ENCODE data around the gene SELENOH.

Gene SELENOH

GRCh38 chr11:57781529-57781943, 40.2 kb downstream of the SELENOH start:
- no peak for DNase-seq (ENCODE audit: low read depth in 2 of 2)

DNA sequence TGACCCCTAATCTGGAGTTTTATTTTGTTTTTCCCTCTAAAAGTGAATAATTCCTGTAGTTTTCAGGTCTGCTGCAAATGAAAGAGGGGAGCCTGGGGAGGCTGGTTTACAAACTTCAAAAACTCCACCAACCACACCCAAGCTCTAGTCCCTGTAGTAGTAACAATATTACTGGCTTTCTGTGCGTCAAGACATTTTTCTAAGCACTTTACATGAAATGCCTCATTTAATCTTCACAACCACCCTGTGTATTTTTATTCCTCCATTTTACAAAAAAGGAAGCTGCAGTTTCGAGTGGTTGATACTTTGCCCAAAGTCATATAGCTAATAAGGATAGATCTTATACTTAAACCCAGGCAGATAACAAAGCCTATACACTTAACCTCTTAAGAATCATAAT, 43.8 kb downstream of the SELENOH start:
- no peak for DNase-seq (ENCODE audit: low read depth in 2 of 2)

DNA sequence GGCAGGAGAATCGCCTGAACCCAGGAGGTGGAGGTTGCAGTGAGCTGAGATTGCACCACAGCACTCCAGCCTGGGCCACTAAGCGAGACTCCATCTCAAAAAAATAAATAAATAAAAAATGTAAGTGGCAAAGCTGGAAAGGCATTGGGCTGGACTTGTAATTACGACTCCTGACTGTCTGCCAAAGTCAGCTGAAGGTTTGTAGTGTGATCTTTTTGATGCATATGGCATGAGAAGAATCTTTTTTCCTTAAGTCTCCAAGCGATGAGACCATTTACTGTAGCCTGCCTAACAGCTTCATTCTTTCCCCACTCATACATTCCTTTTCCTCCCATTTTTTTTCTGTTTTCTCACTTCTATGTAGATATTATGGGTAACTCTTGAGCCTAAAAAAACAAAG, 45.1 kb downstream of the SELENOH start:
- no peak for DNase-seq (ENCODE audit: low read depth in 2 of 2)

GRCh38 chr11:57787006-57787604, 45.8 kb downstream of the SELENOH start:
- no peak for DNase-seq (ENCODE audit: low read depth in 2 of 2)

GRCh38 chr11:57787920-57788702, 46.8 kb downstream of the SELENOH start:
- no peak for DNase-seq (ENCODE audit: low read depth in 2 of 2)

GRCh38 chr11:57788703-57789088, 47.4 kb downstream of the SELENOH start:
- DNase-seq (ENCODE audit: low read depth in 2 of 2), result no peak

GRCh38 chr11:57791321-57792059, 50.2 kb downstream of the SELENOH start:
- DNase-seq (ENCODE audit: low read depth in 2 of 2), result no peak

DNA sequence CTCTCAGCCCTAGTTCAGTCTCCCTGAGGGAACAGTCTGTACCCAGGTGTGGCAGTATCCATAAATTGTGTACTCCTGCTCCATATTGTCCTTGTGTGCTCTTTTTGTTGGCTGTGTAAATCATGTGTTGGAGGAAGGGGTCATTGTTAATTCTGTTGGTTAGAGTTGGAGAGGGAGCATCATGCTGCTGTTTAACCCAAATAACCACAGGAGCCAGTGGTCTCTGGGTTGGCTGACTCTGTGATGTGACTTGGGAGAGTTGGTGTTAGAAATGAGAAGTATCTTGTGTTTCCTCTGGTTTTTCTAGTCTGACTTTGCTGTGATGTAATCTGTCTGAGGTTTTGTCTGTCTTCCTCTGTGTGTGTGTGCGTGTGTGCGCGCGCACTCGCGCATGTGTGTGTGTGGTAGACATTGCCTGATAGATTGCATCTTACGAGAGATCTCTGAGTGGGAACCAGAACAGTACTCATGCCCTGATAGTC, 50.8 kb downstream of the SELENOH start:
- DNase-seq (ENCODE audit: low read depth in 2 of 2), result peak; percentile 61 to 68

DNA sequence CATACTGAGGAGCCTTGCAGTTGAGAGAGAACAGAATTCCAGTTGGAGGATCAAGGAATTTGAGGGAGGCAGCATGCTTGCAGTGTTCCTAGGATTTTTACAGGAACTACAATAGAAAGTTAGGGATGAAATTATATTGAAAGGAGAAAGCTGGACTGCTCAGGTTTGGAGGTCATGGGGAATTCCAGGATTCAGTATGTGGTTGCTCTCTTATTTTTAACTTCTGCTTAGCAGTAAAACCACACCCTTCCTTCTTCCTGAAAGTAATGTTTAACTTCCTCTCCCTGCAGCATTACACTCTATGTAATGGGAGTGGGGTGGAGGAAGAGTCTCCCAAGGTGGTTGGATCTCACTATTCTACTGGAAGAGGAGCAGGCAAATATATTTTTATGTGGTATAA, 51.6 kb downstream of the SELENOH start:
- no peak for DNase-seq (ENCODE audit: low read depth in 2 of 2)

Data from stimulated activated CD4-positive, alpha-beta T cell treated with anti-CD3 and anti-CD28 coated beads, Interleukin-1b, Interleukin-23, amount 100 ng/mL, for 4 hours (primary cell).